Cardiac muscle cell (in vitro differentiated cells and primary cell): ENCODE results near the gene PRKCD. TPM values are rescaled to one million over a fixed set of nuclear protein-coding genes. Genes with fewer than 3 reads are reported as not detected.

ENCODE experiments used
- DNase-seq, 2 donors: peaks; one replicate each; pipeline versions ENCODE4 v3.0.0 to v3.0.0-alpha.2; 2010 to 2017; ENCODE audit warnings: low read depth in 1 of 2, low spot score in 1 of 2
- H3K27ac ChIP-seq: fragments of 200-600 bp; sonication (generic); 2 replicates; pipeline ENCODE4 v1.5.1; 2016
- H3K27me3 ChIP-seq: fragments of 200-600 bp; sonication (generic); 2 replicates; pipeline ENCODE4 v1.6.0; 2016; ENCODE audit warnings: control low read depth
- H3K36me3 ChIP-seq: fragments of 200-600 bp; sonication (generic); 2 replicates; pipeline ENCODE4 v1.5.1; 2016; ENCODE audit warnings: control low read depth
- H3K4me1 ChIP-seq: fragments of 200-600 bp; sonication (generic); 2 replicates; pipeline ENCODE4 v1.8.1; 2017; ENCODE audit warnings: low read depth, mild to moderate bottlenecking, mixed run types
- H3K4me3 ChIP-seq: fragments of 200-600 bp; sonication (generic); 2 replicates; pipeline ENCODE4 v1.5.1; 2016; ENCODE audit warnings: mild to moderate bottlenecking
- H3K9me3 ChIP-seq: fragments of 200-600 bp; sonication (generic); 2 replicates; pipeline ENCODE4 v1.5.1; 2017; ENCODE audit warnings: low read depth, mild to moderate bottlenecking, control low read depth
- polyA plus RNA-seq: library from polyadenylated mRNA; unstranded; fragments of >200 nt; fragmentation: Nextera tagmentation; extraction: Ambion mirVana; gene quantifications from 2 replicates; pipeline ENCODE4 v1.2.1, GENCODE V29; 2016
- total RNA-seq: library from RNA; depleted of rRNA; stranded (reverse); fragments of >200 nt; gene quantifications from 2 replicates; pipeline ENCODE4 v1.2.3, GENCODE V29; 2016
- TF ChIP-seq, protein P1 (sequence below): IDR thresholded peaks from 2 replicates; pipeline ENCODE4 v1.5.1; 2012; ENCODE audit warnings: low read depth, mild to moderate bottlenecking, low read length

Gene PRKCD
- total and polyA plus RNA-seq, 2 experiments from 2014 or later = 1.3 to 3.9 TPM

- TF ChIP-seq, protein P1, sequence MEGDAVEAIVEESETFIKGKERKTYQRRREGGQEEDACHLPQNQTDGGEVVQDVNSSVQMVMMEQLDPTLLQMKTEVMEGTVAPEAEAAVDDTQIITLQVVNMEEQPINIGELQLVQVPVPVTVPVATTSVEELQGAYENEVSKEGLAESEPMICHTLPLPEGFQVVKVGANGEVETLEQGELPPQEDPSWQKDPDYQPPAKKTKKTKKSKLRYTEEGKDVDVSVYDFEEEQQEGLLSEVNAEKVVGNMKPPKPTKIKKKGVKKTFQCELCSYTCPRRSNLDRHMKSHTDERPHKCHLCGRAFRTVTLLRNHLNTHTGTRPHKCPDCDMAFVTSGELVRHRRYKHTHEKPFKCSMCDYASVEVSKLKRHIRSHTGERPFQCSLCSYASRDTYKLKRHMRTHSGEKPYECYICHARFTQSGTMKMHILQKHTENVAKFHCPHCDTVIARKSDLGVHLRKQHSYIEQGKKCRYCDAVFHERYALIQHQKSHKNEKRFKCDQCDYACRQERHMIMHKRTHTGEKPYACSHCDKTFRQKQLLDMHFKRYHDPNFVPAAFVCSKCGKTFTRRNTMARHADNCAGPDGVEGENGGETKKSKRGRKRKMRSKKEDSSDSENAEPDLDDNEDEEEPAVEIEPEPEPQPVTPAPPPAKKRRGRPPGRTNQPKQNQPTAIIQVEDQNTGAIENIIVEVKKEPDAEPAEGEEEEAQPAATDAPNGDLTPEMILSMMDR = no peak
- Histone ChIP-seq H3K4me1 (no peaks in the 10 kb centered on the region), H3K36me3 (peaks cover 51% of the 10 kb centered on the region), H3K9me3 (no peaks in the 10 kb centered on the region), H3K27me3 (no peaks in the 10 kb centered on the region), H3K4me3 (no peak overlapping the region), H3K27ac (no peak overlapping the region)
- no peak for DNase-seq
Observed at GRCh38 chr3:53225181-53225580, 64.2 kb downstream of the PRKCD start.

DNA sequence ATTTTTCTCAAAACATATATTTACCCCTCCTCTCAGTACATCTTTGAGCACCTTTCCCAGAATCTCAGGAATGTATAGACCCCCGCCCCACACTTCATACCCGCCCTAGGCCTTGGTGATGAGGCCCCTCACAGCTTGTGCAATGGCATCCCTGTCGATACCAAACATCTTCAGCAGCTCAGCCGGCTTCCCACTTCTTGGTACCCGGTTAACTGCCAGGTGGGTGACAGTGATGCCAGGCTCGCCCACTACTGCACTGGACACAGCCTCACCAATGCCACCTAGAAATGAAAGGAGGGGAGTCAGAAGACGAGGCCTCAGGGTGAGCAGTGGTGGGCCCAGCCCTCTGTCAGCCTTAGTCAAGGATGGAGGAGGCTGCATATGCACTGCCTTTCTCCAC is 64.6 kb downstream of the PRKCD start:
- DNase-seq = no peak
- no peaks in the 10 kb centered on the region for H3K4me1 ChIP-seq
- H3K27ac ChIP-seq = no peak overlapping the region
- TF ChIP-seq, protein P1 = no peak
- peaks cover 55% of the 10 kb centered on the region for H3K36me3 ChIP-seq
- no peaks in the 10 kb centered on the region for H3K9me3 ChIP-seq
- H3K4me3 ChIP-seq = no peak overlapping the region
- no peaks in the 10 kb centered on the region for H3K27me3 ChIP-seq

GRCh38 chr3:53226142-53226840 is 65.3 kb downstream of the PRKCD start:
- H3K9me3 ChIP-seq = no peaks in the 10 kb centered on the region
- TF ChIP-seq, protein P1 = no peak
- peaks cover 55% of the 10 kb centered on the region for H3K36me3 ChIP-seq
- no peaks in the 10 kb centered on the region for H3K27me3 ChIP-seq
- no peak overlapping the region for H3K27ac ChIP-seq
- H3K4me3 ChIP-seq = no peak overlapping the region
- no peak for DNase-seq
- H3K4me1 ChIP-seq = no peaks in the 10 kb centered on the region

- Histone ChIP-seq H3K4me3 (no peak overlapping the region), H3K36me3 (peaks cover 58% of the 10 kb centered on the region), H3K9me3 (no peaks in the 10 kb centered on the region), H3K27me3 (no peaks in the 10 kb centered on the region), H3K27ac (no peak overlapping the region), H3K4me1 (no peaks in the 10 kb centered on the region)
- DNase-seq = no peak
- TF ChIP-seq, protein P1 = no peak
Observed at GRCh38 chr3:53226841-53227407, 65.9 kb downstream of the PRKCD start.

DNA sequence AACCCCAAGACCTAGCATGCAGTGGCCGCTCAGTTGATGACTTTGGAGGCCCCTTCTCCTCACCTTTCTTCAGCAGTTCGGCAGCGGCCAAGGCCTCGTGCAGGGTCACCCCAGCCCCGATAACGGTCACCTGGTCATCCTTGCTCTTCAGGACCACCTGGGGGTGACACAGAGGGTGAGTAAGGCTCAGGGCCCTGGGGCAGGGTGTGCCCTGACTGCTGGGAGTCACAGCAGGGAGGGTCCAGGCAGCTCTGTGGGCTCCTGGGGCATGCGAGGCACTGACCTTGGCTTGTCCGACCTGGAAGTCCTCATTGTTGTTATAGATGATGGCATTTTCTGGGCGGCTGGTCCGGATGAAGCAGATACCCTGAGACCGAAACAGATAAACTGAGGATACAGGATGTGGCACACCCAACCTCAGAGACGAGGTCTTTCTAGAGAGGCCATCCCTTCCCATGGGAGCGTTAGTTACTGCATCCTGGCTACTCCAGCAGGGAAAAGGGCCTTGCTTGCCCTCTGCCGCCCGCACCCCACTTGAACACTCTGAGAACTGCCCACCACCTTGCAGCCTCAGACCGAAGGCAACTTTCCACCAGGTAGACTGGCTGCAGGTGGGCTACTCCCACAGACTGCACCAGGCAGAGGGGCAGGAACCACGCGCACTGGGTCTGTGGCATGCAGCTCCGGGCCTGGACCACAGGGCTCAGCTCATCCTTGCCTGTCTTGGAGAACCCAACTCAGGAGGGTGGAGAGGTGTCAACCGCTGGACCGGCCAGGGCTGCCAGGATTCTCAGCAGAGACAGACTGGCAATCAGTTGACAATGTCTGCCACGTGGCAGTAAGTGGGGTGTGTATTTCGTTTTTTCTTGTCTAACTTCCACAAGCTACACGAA is 67.2 kb downstream of the PRKCD start:
- DNase-seq = no peak

More for the DNA sequence above, 67.2 kb downstream of the PRKCD start:
- Histone ChIP-seq H3K27ac (no peak overlapping the region), H3K36me3 (peaks cover 68% of the 10 kb centered on the region), H3K4me1 (no peaks in the 10 kb centered on the region), H3K27me3 (no peaks in the 10 kb centered on the region), H3K4me3 (no peak overlapping the region), H3K9me3 (no peaks in the 10 kb centered on the region)
- TF ChIP-seq, protein P1 = no peak
